IMR-90 (cell line): ENCODE results near the gene DLAT. TPM values are rescaled to one million over a fixed set of nuclear protein-coding genes. Genes with fewer than 3 reads are reported as not detected.

Experiments
- ATAC-seq: fragments of 200-7000 bp; cut with Tn5 transposase; 2 replicates; pipeline ENCODE4 v1.9.1; 2020; ENCODE audit warnings: low read depth, mild to moderate bottlenecking, moderate library complexity
- BruUV-seq: library from RNA; stranded (reverse); fragments of 400-500 nt; replicated peaks from 2 replicates; lab custom pipeline; 2021; lab: Mats Ljungman, UMichigan
- CTCF ChIA-PET: fragments of 300-600 bp; formaldehyde crosslinking; extraction: SDS; loops from one replicate; lab custom pipeline; 2021; ENCODE audit warnings: antibody characterized with exemption; lab: Yijun Ruan, JAX
- POLR2A ChIA-PET: fragments of 300-600 bp; sonication (Branson Sonifier 250); formaldehyde crosslinking; loops from one replicate; lab custom pipeline; 2022; ENCODE audit warnings: antibody characterized with exemption; ENCODE audit not compliant: unreplicated experiment; lab: Charles Lee
- DNase-seq: peaks from one replicate; pipeline ENCODE4 v3.0.0; 2013
- H2AFZ ChIP-seq: replicated peaks from 2 replicates; pipeline ENCODE3; 2013; ENCODE audit warnings: low read length, mild to moderate bottlenecking; ENCODE audit not compliant: poor library complexity
- H2AK5ac ChIP-seq: 2 replicates; pipeline ENCODE4 v1.6.1; 2013; ENCODE audit warnings: low read depth, low read length, inconsistent platforms
- H2AK9ac ChIP-seq: replicated peaks from 2 replicates; pipeline ENCODE3; 2013; ENCODE audit warnings: mild to moderate bottlenecking, low read depth, low read length, moderate library complexity; ENCODE audit not compliant: poor library complexity
- H2BK120ac ChIP-seq: 2 replicates; pipeline ENCODE4 v1.6.1; 2013; ENCODE audit warnings: low read depth, low read length, inconsistent platforms
- H2BK15ac ChIP-seq: 3 replicates; pipeline ENCODE4 v1.6.1; 2013; ENCODE audit warnings: low read depth, low read length, inconsistent platforms
- H2BK20ac ChIP-seq: 2 replicates; pipeline ENCODE4 v1.6.1; 2013; ENCODE audit warnings: low read depth, mild to moderate bottlenecking, inconsistent platforms, low read length, moderate library complexity
- H2BK5ac ChIP-seq: 2 replicates; pipeline ENCODE4 v1.6.1; 2013; ENCODE audit warnings: mild to moderate bottlenecking, low read depth, low read length, inconsistent platforms; ENCODE audit not compliant: poor library complexity, severe bottlenecking
- H3K14ac ChIP-seq: replicated peaks from 2 replicates; pipeline ENCODE4 v1.6.1; 2013; ENCODE audit warnings: low read depth, low read length, inconsistent platforms
- H3K18ac ChIP-seq: 2 replicates; pipeline ENCODE4 v1.6.1; 2013; ENCODE audit warnings: low read depth, low read length, control low read depth
- H3K23ac ChIP-seq: 2 replicates; pipeline ENCODE4 v1.6.1; 2013; ENCODE audit warnings: low read depth, low read length, inconsistent platforms
- H3K27ac ChIP-seq: 2 replicates; pipeline ENCODE4 v1.5.1; 2013; ENCODE audit warnings: mild to moderate bottlenecking, control low read depth, low read length; ENCODE audit not compliant: insufficient read depth
- H3K27me3 ChIP-seq: 2 replicates; pipeline ENCODE4 v1.6.1; 2013; ENCODE audit warnings: low read length; ENCODE audit not compliant: control insufficient read depth, insufficient read depth
- H3K36me3 ChIP-seq: 2 replicates; pipeline ENCODE4 v1.6.1; 2013; ENCODE audit warnings: low read length, mixed read lengths; ENCODE audit not compliant: control insufficient read depth, insufficient read depth
- H3K4ac ChIP-seq: 2 replicates; pipeline ENCODE4 v1.6.1; 2013; ENCODE audit warnings: low read depth, low read length, inconsistent platforms
- H3K4me1 ChIP-seq: 2 replicates; pipeline ENCODE4 v1.6.1; 2013; ENCODE audit warnings: low read length, mixed read lengths; ENCODE audit not compliant: control insufficient read depth, insufficient read depth
- H3K4me2 ChIP-seq: 2 replicates; pipeline ENCODE4 v1.6.1; 2013; ENCODE audit warnings: low read depth, mild to moderate bottlenecking, control low read depth, low read length, moderate library complexity
- H3K4me3 ChIP-seq: 2 replicates; pipeline ENCODE4 v1.5.1; 2013; ENCODE audit warnings: low read depth, mild to moderate bottlenecking, control low read depth, low read length, moderate library complexity; ENCODE audit not compliant: insufficient read depth
- H3K56ac ChIP-seq: 2 replicates; pipeline ENCODE4 v1.6.1; 2013; ENCODE audit warnings: low read length, inconsistent platforms; ENCODE audit not compliant: insufficient read depth; ENCODE audit errors: extremely low read depth
- H3K79me1 ChIP-seq, 2 experiments: 2 replicates each; pipeline ENCODE4 v1.6.1; 2013; ENCODE audit warnings: low read length in 2 of 2, inconsistent platforms in 1 of 2, low read depth in 1 of 2
- H3K9ac ChIP-seq: 2 replicates; pipeline ENCODE4 v1.6.1; 2013; ENCODE audit warnings: low read depth, low read length, control low read depth
- H3K9me1 ChIP-seq: 2 replicates; pipeline ENCODE4 v1.6.1; 2013; ENCODE audit warnings: low read length, inconsistent platforms; ENCODE audit not compliant: insufficient read depth
- H3K9me3 ChIP-seq: 2 replicates; pipeline ENCODE4 v1.6.1; 2013; ENCODE audit warnings: low read length; ENCODE audit not compliant: control insufficient read depth, insufficient read depth
- H4K20me1 ChIP-seq: 2 replicates; pipeline ENCODE4 v1.6.1; 2013; ENCODE audit warnings: low read length, inconsistent platforms; ENCODE audit not compliant: insufficient read depth
- H4K5ac ChIP-seq: 2 replicates; pipeline ENCODE4 v1.6.1; 2013; ENCODE audit warnings: mild to moderate bottlenecking, low read depth, low read length, control low read depth
- H4K8ac ChIP-seq, 2 experiments: 2 replicates each; pipeline ENCODE4 v1.6.1; 2013; ENCODE audit warnings: low read depth in 2 of 2, low read length in 2 of 2, control low read depth in 1 of 2, inconsistent platforms in 1 of 2
- H4K91ac ChIP-seq: 2 replicates; pipeline ENCODE4 v1.6.1; 2013; ENCODE audit warnings: low read depth, low read length, inconsistent platforms; ENCODE audit not compliant: insufficient read depth
- CEBPB ChIP-seq: IDR thresholded peaks from 2 replicates; pipeline ENCODE4 v1.6.1; 2012; ENCODE audit warnings: low read depth, low read length, improper control_type of control experiment
- FOS ChIP-seq: fragments of 150-350 bp; IDR thresholded peaks from 2 replicates; pipeline ENCODE4 v1.6.1; 2016; ENCODE audit warnings: low read depth, low read length
- NFE2L2 ChIP-seq: fragments of 150-350 bp; IDR thresholded peaks from 2 replicates; pipeline ENCODE4 v1.6.1; 2016; ENCODE audit warnings: low read depth, mild to moderate bottlenecking, low read length
- RFX5 ChIP-seq: IDR thresholded peaks from 2 replicates; pipeline ENCODE4 v1.8.0; 2012; ENCODE audit warnings: low read depth, mild to moderate bottlenecking, low read length, moderate library complexity
- USF2 ChIP-seq: fragments of 150-350 bp; IDR thresholded peaks from 2 replicates; pipeline ENCODE4 v1.6.1; 2017; ENCODE audit warnings: mild to moderate bottlenecking, antibody characterized with exemption, low read length, low read depth
- WGBS, 2 experiments: methylation state at CpG; one replicate each; pipeline versions ENCODE4 v1.1.5 to v1.1.7; 2013; ENCODE audit warnings: missing lambda C conversion rate in 2 of 2; ENCODE audit not compliant: insufficient read length in 1 of 2; ENCODE audit errors: extremely low coverage in 2 of 2; 5-methylcytosine and 5-hydroxymethylcytosine counted together
- dilution Hi-C: fragments of 300-500 bp; cut with HindIII; formaldehyde crosslinking; loops from one replicate; pipeline ENCODE4 v1.14.3; 2018; ENCODE audit warnings: low sequenced_read_pairs; ENCODE audit not compliant: unreplicated experiment
- in situ Hi-C: fragments of 300-500 bp; cut with MboI; formaldehyde crosslinking; loops from 3 replicates; pipeline ENCODE4 v1.14.3; 2019; ENCODE audit warnings: low sequenced_read_pairs, inconsistent platforms, mixed read lengths
- intact Hi-C: fragments of 100-400 bp; cut with micrococcal nuclease; formaldehyde crosslinking; loops from 2 replicates; pipeline ENCODE4 v1.10.0; 2022
- polyA plus RNA-seq, 3 experiments: library from polyadenylated mRNA; depleted of rRNA; stranded (reverse); fragments of >200 nt; gene quantifications; 2 replicates each; pipeline ENCODE4 v1.2.3, GENCODE V29; 2012; ENCODE audit warnings: low replicate concordance in 1 of 3
- total RNA-seq: library from RNA; depleted of rRNA; stranded (reverse); fragments of >200 nt; gene quantifications from 2 replicates; pipeline ENCODE4 v1.2.3, GENCODE V29; 2012
- TF ChIP-seq, protein P1 (sequence below): fragments of 150-350 bp; IDR thresholded peaks from 2 replicates; pipeline ENCODE4 v1.6.1; 2016; ENCODE audit warnings: low read depth, mild to moderate bottlenecking, low read length, moderate library complexity, borderline replicate concordance

The DLAT gene
- total and polyA plus RNA-seq, 2 of the 4 experiments (the other 2 are of a cell fraction), result 15.5 to 27.2 TPM

- Histone ChIP-seq H3K56ac (no peak overlapping the region), H2AK9ac (no peak overlapping the region), H2AK5ac (no peak overlapping the region), H3K4me1 (no peaks in the 10 kb centered on the region), H3K9me1 (no peaks in the 10 kb centered on the region), H2BK5ac (no peak overlapping the region), H3K4me2 (no peak overlapping the region), H3K9me3 (no peaks in the 10 kb centered on the region), H2BK20ac (no peak overlapping the region), H2BK15ac (no peak overlapping the region), H3K4ac (no peak overlapping the region), H2AFZ (no peak overlapping the region), H3K27me3 (no peaks in the 10 kb centered on the region), H4K20me1 (no peaks in the 10 kb centered on the region), H3K79me1 (peaks cover 0 to 4% of the 10 kb centered on the region in 2 experiments; a peak in 1 of 4 replicates), H3K23ac (no peak overlapping the region), H3K9ac (no peak overlapping the region), H3K14ac (no peak overlapping the region), H4K8ac (no peak overlapping the region), H3K18ac (no peak overlapping the region), H2BK120ac (no peak overlapping the region), H3K36me3 (peaks cover 16% of the 10 kb centered on the region), H4K91ac (no peak overlapping the region), H4K5ac (no peak overlapping the region), H3K4me3 (no peak overlapping the region), H3K27ac (no peak overlapping the region)
- in situ Hi-C loops, result no loop called here
- CTCF ChIA-PET, result no interaction called here
- ATAC-seq (no peak), DNase-seq (peak; percentile 26)
- WGBS, 2 experiments, result no CpG with 5 or more reads among the region's 6 CpGs
- BruUV-seq, result no TSS peak
- intact Hi-C loops, result no loop called here
- TF ChIP-seq, protein P1, sequence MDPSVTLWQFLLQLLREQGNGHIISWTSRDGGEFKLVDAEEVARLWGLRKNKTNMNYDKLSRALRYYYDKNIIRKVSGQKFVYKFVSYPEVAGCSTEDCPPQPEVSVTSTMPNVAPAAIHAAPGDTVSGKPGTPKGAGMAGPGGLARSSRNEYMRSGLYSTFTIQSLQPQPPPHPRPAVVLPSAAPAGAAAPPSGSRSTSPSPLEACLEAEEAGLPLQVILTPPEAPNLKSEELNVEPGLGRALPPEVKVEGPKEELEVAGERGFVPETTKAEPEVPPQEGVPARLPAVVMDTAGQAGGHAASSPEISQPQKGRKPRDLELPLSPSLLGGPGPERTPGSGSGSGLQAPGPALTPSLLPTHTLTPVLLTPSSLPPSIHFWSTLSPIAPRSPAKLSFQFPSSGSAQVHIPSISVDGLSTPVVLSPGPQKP, result no peak
- TF ChIP-seq USF2, result no peak
- TF ChIP-seq FOS, result no peak
- no peak for TF ChIP-seq NFE2L2
- TF ChIP-seq CEBPB, result no peak
- no peak for TF ChIP-seq RFX5
- POLR2A ChIA-PET, result no interaction called here
- dilution Hi-C loops, result no loop called here
Measured at GRCh38 chr11:112042161-112042960, 17.2 kb downstream of the DLAT start.
